Fibroblast of skin of left biceps (primary cell): ENCODE data around the gene LGR4.

ENCODE experiments used
- DNase-seq, 2 experiments: peaks; one replicate each; pipeline ENCODE4 v3.0.0-alpha.2; 2013; ENCODE audit warnings: low read depth in 2 of 2

The LGR4 gene

GRCh38 chr11:27485930-27486773 is 13.6 kb upstream of the LGR4 start:
- no peak for DNase-seq

DNA sequence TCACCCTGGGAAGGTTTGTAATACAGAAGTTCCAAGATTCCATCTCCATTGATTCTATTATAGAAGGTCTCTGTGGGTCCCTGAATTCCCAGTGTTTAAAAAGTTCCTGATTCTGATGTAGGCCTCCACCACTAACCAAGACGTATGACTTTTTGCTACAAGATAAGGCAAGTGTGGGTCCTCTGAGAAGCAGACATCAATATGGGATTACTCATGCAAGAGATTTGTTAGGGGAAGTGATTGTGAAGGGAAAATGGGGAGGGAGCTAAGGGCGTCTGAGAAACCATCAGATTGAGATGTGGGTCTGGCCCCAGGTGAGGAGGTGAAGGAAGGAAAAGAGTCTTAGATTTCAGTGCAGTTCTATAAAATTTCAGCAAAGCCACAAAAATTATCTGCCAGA is 10.2 kb upstream of the LGR4 start:
- no peak for DNase-seq

- DNase-seq = no peak
Observed at GRCh38 chr11:27481992-27482391, 9.4 kb upstream of the LGR4 start.

DNA sequence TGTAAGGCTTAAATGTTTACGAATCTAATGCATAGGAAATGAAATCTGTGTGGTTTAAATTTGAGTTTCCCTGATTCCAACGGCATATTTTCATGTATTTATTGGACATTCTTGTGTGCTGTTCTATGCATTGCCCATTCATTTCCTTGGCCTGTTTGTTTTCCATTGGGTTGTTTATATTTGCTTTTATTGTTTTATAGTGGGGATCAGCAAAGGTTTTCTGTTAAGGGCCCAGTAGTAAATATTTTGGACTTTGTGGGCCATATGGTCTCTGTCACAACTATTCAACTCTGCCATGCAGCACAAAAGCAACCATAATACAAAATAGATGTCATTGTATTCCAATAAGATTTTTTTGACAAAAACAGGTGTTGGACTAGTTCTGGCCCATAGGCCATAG is 5.2 kb upstream of the LGR4 start:
- no peak for DNase-seq

GRCh38 chr11:27477243-27477642 is 4.7 kb upstream of the LGR4 start:
- DNase-seq = no peak

DNA sequence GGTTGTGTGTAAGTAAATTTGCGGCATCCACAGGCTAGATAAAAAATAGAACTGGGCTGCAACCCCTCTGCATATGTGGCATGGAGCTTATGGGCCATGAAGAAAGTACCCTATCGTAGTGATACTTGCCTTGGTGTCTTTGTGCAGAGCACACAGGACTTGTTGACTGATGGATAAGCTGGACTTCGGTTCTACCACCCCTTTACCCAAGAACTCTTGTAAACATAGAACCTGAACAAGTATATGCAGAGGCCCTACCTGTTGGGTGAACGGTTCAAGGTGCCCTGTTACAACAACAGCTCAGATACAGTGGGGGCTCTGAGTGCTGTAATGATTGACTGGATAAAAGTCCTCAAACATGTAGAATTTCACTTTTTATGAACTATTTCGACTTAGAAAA is 3.0 kb upstream of the LGR4 start:
- DNase-seq = no peak

GRCh38 chr11:27473017-27473406 is 422 bp upstream of the LGR4 start:
- DNase-seq = no peak

GRCh38 chr11:27471589-27472397 is 797 bp downstream of the LGR4 start:
- no peak for DNase-seq

GRCh38 chr11:27470826-27471588 is 1.6 kb downstream of the LGR4 start:
- DNase-seq = no peak

- no peak for DNase-seq
Observed at GRCh38 chr11:27470166-27470565, 2.4 kb downstream of the LGR4 start.

- no peak for DNase-seq
Observed at GRCh38 chr11:27468995-27469695, 3.4 kb downstream of the LGR4 start.

- peak; percentile 50 to 51 for DNase-seq
Observed at GRCh38 chr11:27468209-27468994, 4.2 kb downstream of the LGR4 start.

DNA sequence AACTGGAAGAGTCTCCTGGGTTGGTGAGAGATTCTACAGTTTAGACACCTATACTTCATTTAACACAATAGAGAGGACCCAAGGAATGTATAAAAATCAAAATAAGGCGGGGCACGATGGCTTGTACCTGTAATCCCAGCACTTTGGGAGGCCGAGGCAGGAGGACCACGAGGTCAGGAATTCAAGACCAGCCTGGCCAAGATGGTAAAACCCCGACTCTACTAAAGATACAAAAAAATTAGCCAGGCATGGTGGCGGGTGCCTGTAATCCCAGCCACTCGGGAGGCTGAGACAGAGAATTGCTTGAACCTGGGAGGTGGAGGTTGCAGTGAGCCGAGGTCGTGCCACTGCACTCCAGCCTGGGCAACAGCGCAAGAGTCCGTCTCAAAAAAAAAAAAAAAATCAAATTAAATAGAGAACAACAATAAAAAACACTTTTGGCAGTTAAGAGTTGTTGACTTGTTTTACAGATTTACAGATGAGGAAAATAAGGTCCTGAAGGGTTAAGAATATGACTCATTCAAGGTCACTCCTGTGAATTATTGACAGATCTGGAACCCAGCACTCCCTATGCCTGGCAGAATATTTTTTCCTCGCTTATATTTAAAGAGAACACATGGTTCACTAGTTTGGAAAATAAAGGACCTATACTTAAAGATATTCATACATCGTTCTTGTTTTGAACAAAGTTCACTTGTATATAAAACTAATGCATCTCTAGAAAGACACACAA is 5.2 kb downstream of the LGR4 start:
- DNase-seq = no peak

DNA sequence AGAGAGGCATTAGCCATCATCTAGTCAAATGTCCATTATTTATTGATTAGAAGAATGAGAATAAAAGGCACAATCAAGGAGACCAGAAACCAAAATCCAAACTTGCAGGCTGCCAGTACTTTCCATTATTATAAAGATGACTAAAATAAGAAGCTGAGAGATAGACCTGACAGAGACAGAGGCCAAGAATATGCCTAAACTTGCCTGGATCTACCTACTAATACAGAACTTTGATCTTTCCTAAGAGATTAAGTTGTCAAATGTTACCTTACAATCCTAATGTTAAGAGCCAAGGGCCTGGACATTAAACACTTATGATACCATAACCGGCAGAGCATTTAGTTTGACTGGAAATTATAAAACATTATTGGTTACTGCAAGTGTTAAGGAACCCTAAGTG is 6.2 kb downstream of the LGR4 start:
- DNase-seq = no peak

GRCh38 chr11:27465629-27466028 is 7.0 kb downstream of the LGR4 start:
- DNase-seq = no peak

DNA sequence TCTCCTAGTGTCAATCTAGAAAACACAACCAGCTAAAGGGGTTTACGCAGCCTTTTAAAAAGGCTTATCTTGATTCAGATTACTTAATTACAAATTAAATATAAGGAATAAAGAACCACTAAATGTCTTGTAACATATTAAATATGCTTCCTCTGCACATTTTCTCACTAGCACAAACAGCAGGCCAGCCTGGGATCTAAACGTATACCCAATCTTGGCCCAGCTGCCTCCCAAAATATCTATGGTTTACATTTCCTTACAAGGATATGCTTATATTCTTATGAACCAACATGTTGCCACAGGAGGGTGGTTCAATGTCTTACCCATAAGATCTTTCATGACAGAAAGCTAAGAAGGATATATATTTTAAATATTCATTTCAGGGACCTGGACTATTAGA is 7.7 kb downstream of the LGR4 start:
- no peak for DNase-seq

DNA sequence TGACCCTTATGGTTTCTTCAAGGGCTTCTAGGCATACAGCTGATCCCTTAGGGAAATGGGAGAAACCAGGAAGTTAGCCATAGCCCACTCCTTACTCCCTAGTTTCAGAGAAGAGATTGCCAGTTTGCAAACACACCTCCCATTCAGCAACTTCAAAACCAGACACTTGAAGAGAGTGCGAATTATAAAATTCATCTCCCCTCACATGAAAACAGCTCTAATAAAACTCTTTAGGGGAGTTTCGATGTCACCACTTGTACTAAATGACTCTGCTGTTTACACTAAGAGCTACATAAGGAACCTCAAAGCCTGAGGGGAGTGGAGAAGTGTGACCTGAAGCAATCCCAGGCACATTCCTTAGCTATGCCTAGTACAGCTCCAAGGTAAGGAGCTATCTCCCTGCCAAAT is 8.3 kb downstream of the LGR4 start:
- no peak for DNase-seq

DNA sequence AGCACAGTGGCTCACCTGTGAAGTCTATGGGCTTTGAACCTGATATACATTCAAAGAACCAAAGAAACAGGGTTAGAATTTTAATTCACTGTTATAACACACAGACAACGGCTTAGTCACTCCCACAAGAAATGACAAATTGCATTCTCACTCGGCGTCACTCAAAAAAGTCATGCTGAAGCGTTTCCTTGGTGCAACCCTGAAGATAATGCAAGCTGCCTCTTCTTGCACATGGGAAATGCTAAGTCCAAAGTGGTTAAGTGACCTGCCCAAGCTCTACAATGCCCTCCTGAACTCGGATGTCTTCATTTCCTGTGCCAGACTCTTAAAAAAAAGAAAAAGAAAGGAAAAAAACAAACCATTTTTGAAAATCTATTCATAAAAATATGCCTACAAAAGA is 10.0 kb downstream of the LGR4 start:
- DNase-seq = no peak

DNA sequence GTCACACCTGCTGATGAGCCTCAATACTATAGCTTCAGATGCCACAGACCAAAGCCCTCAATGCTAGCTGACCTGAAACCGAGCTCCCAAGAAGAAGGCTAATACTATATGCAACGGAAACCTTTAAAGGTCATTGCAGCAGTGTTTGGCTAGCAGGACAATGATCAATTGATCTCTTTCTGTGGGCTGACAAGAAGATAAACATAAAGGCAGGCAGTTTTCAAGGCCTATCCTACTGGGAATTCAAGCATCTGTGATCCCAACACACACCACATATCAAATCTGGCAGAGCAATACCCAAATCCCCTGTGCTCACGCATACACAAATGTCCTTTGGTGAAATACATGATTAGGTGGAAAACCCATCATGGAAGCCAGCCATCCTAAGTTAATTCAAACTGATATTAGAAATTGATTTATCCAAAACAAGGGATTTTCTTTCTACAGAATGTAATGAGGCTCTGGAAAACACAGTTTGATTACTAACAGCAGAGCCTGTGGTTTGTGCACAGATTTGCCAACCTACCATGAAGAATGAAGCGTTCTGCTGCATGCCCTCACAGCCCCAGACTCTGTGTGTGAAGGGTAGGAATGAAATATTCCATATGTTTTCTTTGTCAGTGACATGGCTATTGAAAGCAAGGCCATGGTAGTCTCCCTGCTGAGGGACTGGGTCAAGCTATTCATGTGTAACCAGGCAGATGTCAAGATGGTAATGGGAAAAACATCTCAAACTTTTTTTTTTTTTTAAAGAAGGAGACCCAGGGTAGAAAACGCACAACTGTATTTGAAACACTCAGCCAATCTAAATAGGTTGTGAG is 12.2 kb downstream of the LGR4 start:
- DNase-seq = no peak
